H1 (cell line): Measurements from ENCODE around the gene HTR2A. TPM values are rescaled to one million over a fixed set of nuclear protein-coding genes. Genes with fewer than 3 reads are reported as not detected.

ENCODE experiments used
- CTCF ChIA-PET: fragments of 300-600 bp; sonication (Branson Sonifier 250); formaldehyde crosslinking; loops from one replicate; lab custom pipeline; 2021; ENCODE audit not compliant: partially characterized antibody; lab: Charles Lee
- POLR2A ChIA-PET: fragments of 300-600 bp; sonication (Branson Sonifier 250); formaldehyde crosslinking; loops from one replicate; lab custom pipeline; 2021; ENCODE audit warnings: inconsistent platforms; ENCODE audit not compliant: partially characterized antibody; lab: Charles Lee
- DNase-seq, 2 experiments: peaks; one replicate each; pipeline versions ENCODE4 v3.0.0 to v3.0.0-alpha.2; 2010 to 2022; ENCODE audit warnings: low spot score in 2 of 2, low read depth in 1 of 2, mixed read lengths in 1 of 2
- FAIRE-seq: peaks from 2 replicates; lab custom pipeline; 2011; peaks lifted over from hg19 to GRCh38; lab: Jason Lieb, UNC
- H2AFZ ChIP-seq: 2 replicates; pipeline ENCODE4 v1.8.1; 2012; ENCODE audit warnings: low read length, inconsistent platforms
- H2AK5ac ChIP-seq: 2 replicates; pipeline ENCODE4 v1.6.1; 2013; ENCODE audit warnings: low read depth, low read length
- H2BK120ac ChIP-seq: replicated peaks from 2 replicates; pipeline ENCODE3; 2013; ENCODE audit warnings: low read depth, low read length, inconsistent platforms
- H2BK12ac ChIP-seq: 2 replicates; pipeline ENCODE4 v1.6.1; 2013; ENCODE audit warnings: low read depth, low read length
- H2BK15ac ChIP-seq: 2 replicates; pipeline ENCODE4 v1.6.1; 2013; ENCODE audit warnings: low read length
- H2BK20ac ChIP-seq: 2 replicates; pipeline ENCODE4 v1.6.1; 2013; ENCODE audit warnings: low read length
- H2BK5ac ChIP-seq: 2 replicates; pipeline ENCODE4 v1.6.1; 2013; ENCODE audit warnings: low read depth, low read length
- H3K14ac ChIP-seq: 2 replicates; pipeline ENCODE4 v1.6.1; 2013; ENCODE audit warnings: inconsistent platforms; ENCODE audit not compliant: insufficient read length
- H3K18ac ChIP-seq: 2 replicates; pipeline ENCODE4 v1.6.1; 2013; ENCODE audit warnings: low read length; ENCODE audit errors: extremely low read depth
- H3K23ac ChIP-seq: 2 replicates; pipeline ENCODE4 v1.6.1; 2013; ENCODE audit warnings: inconsistent platforms; ENCODE audit not compliant: insufficient read length
- H3K23me2 ChIP-seq: 2 replicates; pipeline ENCODE4 v1.6.1; 2013; ENCODE audit warnings: low read depth, low read length
- H3K27ac ChIP-seq: 2 replicates; pipeline ENCODE4 v1.6.1; 2011; ENCODE audit warnings: low read depth, low read length, inconsistent platforms
- H3K27me3 ChIP-seq, 4 experiments: replicated peaks in 1 of 4; 1 replicate in 1 of 4; 2 replicates in 3 of 4; pipeline versions ENCODE4 v1.6.1 to v1.8.1; 2011 to 2013; ENCODE audit warnings: low read length in 3 of 4, mild to moderate bottlenecking in 3 of 4, inconsistent platforms in 2 of 4, mixed read lengths in 2 of 4, moderate library complexity in 1 of 4; ENCODE audit not compliant: control insufficient read depth in 3 of 4, insufficient read depth in 3 of 4; ENCODE audit errors: extremely low read depth in 1 of 4
- H3K36me3 ChIP-seq, 4 experiments: 2 replicates each; pipeline versions ENCODE4 v1.6.1 to v1.8.1; 2011 to 2013; ENCODE audit warnings: mild to moderate bottlenecking in 4 of 4, low read length in 3 of 4, moderate library complexity in 2 of 4, control low read depth in 1 of 4, inconsistent platforms in 1 of 4; ENCODE audit not compliant: insufficient read depth in 4 of 4, control insufficient read depth in 2 of 4
- H3K4ac ChIP-seq: replicated peaks from 2 replicates; pipeline ENCODE3; 2013; ENCODE audit warnings: low read length, low read depth, mixed read lengths, inconsistent platforms; ENCODE audit not compliant: insufficient read length
- H3K4me1 ChIP-seq, 4 experiments: replicated peaks in 1 of 4; 1 replicate in 1 of 4; 2 replicates in 3 of 4; pipeline versions ENCODE4 v1.6.1 to v1.8.1; 2011 to 2013; ENCODE audit warnings: low read length in 3 of 4, inconsistent platforms in 2 of 4, mixed read lengths in 1 of 4; ENCODE audit not compliant: insufficient read depth in 4 of 4, control insufficient read depth in 3 of 4
- H3K4me2 ChIP-seq, 2 experiments: 2 replicates each; pipeline versions ENCODE4 v1.6.1 to v1.8.1; 2011 to 2013; ENCODE audit warnings: low read depth in 2 of 2, low read length in 2 of 2, control low read depth in 1 of 2, inconsistent platforms in 1 of 2, mild to moderate bottlenecking in 1 of 2; ENCODE audit not compliant: insufficient read depth in 1 of 2
- H3K4me3 ChIP-seq, 4 experiments: fragments of 200-600, 300-600 bp in 1 of 4; sonication (generic), shearing (Covaris generic), sonication (Bioruptor Twin) in 1 of 4; 2 replicates each; pipeline versions ENCODE4 v1.5.1 to v1.8.1; 2011 to 2016; ENCODE audit warnings: low read length in 4 of 4, low read depth in 3 of 4, control low read depth in 2 of 4, inconsistent platforms in 2 of 4, mild to moderate bottlenecking in 2 of 4, mixed read lengths in 1 of 4, moderate library complexity in 1 of 4; ENCODE audit not compliant: insufficient read depth in 2 of 4; ENCODE audit errors: extremely low read depth in 1 of 4
- H3K56ac ChIP-seq: replicated peaks from 2 replicates; pipeline ENCODE3; 2013; ENCODE audit warnings: low read depth, mild to moderate bottlenecking, mixed read lengths, low read length, inconsistent platforms; ENCODE audit not compliant: insufficient read length
- H3K79me1 ChIP-seq: 2 replicates; pipeline ENCODE4 v1.6.1; 2013; ENCODE audit warnings: low read depth, low read length, control low read depth
- H3K79me2 ChIP-seq, 2 experiments: 2 replicates each; pipeline versions ENCODE4 v1.6.1 to v1.8.1; 2012 to 2013; ENCODE audit warnings: low read length in 2 of 2, mild to moderate bottlenecking in 2 of 2, inconsistent platforms in 1 of 2; ENCODE audit not compliant: insufficient read depth in 2 of 2, control insufficient read depth in 1 of 2
- H3K9ac ChIP-seq, 4 experiments: replicated peaks in 1 of 4; 1 replicate in 1 of 4; 2 replicates in 3 of 4; pipeline versions ENCODE4 v1.6.1 to v1.8.1; 2011 to 2013; ENCODE audit warnings: low read depth in 3 of 4, low read length in 3 of 4, control low read depth in 2 of 4, mild to moderate bottlenecking in 2 of 4, moderate library complexity in 2 of 4, inconsistent platforms in 1 of 4; ENCODE audit errors: extremely low read depth in 1 of 4
- H3K9me3 ChIP-seq, 2 experiments: 2 replicates each; pipeline versions ENCODE4 v1.6.1 to v1.8.1; 2012 to 2013; ENCODE audit warnings: mild to moderate bottlenecking in 2 of 2, moderate library complexity in 2 of 2, control low read depth in 1 of 2, inconsistent platforms in 1 of 2, low read depth in 1 of 2, low read length in 1 of 2, mixed read lengths in 1 of 2; ENCODE audit not compliant: insufficient read depth in 2 of 2
- H4K20me1 ChIP-seq, 2 experiments: replicated peaks in 1 of 2; 2 replicates each; pipeline versions ENCODE3 to v1.8.1; 2011 to 2013; ENCODE audit warnings: inconsistent platforms in 2 of 2, low read length in 2 of 2, mild to moderate bottlenecking in 1 of 2; ENCODE audit not compliant: insufficient read depth in 2 of 2, control insufficient read depth in 1 of 2
- H4K5ac ChIP-seq: 2 replicates; pipeline ENCODE4 v1.6.1; 2013; ENCODE audit warnings: low read length, low read depth, mixed read lengths, inconsistent platforms; ENCODE audit not compliant: insufficient read length
- H4K8ac ChIP-seq: 2 replicates; pipeline ENCODE4 v1.8.0; 2013; ENCODE audit warnings: mild to moderate bottlenecking, moderate library complexity, low read length, inconsistent platforms; ENCODE audit not compliant: insufficient read depth; ENCODE audit errors: extremely low read depth
- H4K91ac ChIP-seq: replicated peaks from 2 replicates; pipeline ENCODE3; 2013; ENCODE audit warnings: low read length, mixed read lengths, inconsistent platforms; ENCODE audit not compliant: insufficient read length
- EZH2 ChIP-seq: fragments of 200-600 bp; sonication (generic); IDR thresholded peaks from 2 replicates; pipeline ENCODE4 v1.7.1; 2012; ENCODE audit warnings: low read depth, mild to moderate bottlenecking, moderate library complexity, low read length, inconsistent platforms; ENCODE audit not compliant: severe bottlenecking
- POLR2A ChIP-seq, 2 experiments: IDR thresholded peaks; 1 replicate in 1 of 2; 2 replicates in 1 of 2; pipeline ENCODE4 v1.6.1; 2011; ENCODE audit warnings: low read depth in 2 of 2, low read length in 2 of 2, mild to moderate bottlenecking in 2 of 2; ENCODE audit errors: control extremely low read depth in 1 of 2
- POLR2AphosphoS5 ChIP-seq: IDR thresholded peaks from 2 replicates; pipeline ENCODE4 v1.6.1; 2011; ENCODE audit warnings: low read depth, low read length
- POU5F1 ChIP-seq: IDR thresholded peaks from 2 replicates; pipeline ENCODE4 v1.6.1; 2011; ENCODE audit warnings: low read depth, mild to moderate bottlenecking, low read length, moderate library complexity
- RFX5 ChIP-seq: IDR thresholded peaks from 2 replicates; pipeline ENCODE4 v1.6.1; 2011; ENCODE audit warnings: low read depth, low read length, improper control_type of control experiment, borderline replicate concordance
- SAP30 ChIP-seq: fragments of 300-600 bp; sonication (generic); IDR thresholded peaks from 2 replicates; pipeline ENCODE4 v1.7.1; 2012; ENCODE audit warnings: low read length, moderate library complexity, mild to moderate bottlenecking, inconsistent platforms; ENCODE audit not compliant: insufficient read depth, insufficient replicate concordance
- TAF7 ChIP-seq: optimal IDR thresholded peaks from 2 replicates; pipeline ENCODE3; 2011; ENCODE audit warnings: low read depth, mild to moderate bottlenecking, inconsistent platforms, low read length, moderate library complexity, borderline replicate concordance
- WGBS, 2 experiments: shearing (Covaris generic) in 1 of 2; methylation state at CpG; one replicate each; pipeline versions ENCODE4 v1.1.6 to v1.1.7; 2013 to 2015; ENCODE audit warnings: low lambda C conversion rate in 2 of 2, mixed read lengths in 2 of 2, inconsistent platforms in 1 of 2, low coverage in 1 of 2, missing lambda C conversion rate in 1 of 2; ENCODE audit not compliant: insufficient replicate concordance in 2 of 2, insufficient coverage in 1 of 2, insufficient read length in 1 of 2; ENCODE audit errors: extremely low coverage in 1 of 2, missing lambda C conversion rate in 1 of 2; 5-methylcytosine and 5-hydroxymethylcytosine counted together
- polyA plus RNA-seq, 7 experiments: library from polyadenylated mRNA; depleted of rRNA in 3 of 7; stranded (reverse) in 5 of 7; unstranded in 2 of 7; fragments of >200 nt in 5 of 7; fragments of 200-250 nt in 2 of 7; gene quantifications; 1 replicate in 5 of 7; 2 replicates in 1 of 7; 4 replicates in 1 of 7; pipeline versions ENCODE4 v1.2.1 to v1.2.3, GENCODE V29; 2011 to 2013; ENCODE audit warnings: missing spikeins in 2 of 7, mixed read lengths in 2 of 7
- total RNA-seq: library from RNA; stranded (reverse); fragmentation: NEBNext Ultra II Directional; extraction: Animal tissue kit (Norgen Biotek cat#: 25700); gene quantifications from 2 replicates; pipeline ENCODE4 v1.2.1, GENCODE V29; 2021

Gene HTR2A
- total and polyA plus RNA-seq, 2 of the 8 experiments (the other 6 are each of a cell fraction or from before 2014, with no cell fraction given): not detected

GRCh38 chr13:46846726-46847125 is 50.1 kb downstream of the HTR2A start:
- Histone ChIP-seq H3K23me2 (no peaks in the 10 kb centered on the region), H4K5ac (no peak overlapping the region), H3K4me2 (no peak overlapping the region), H3K4me1 (no peaks in the 10 kb centered on the region), H4K20me1 (no peaks in the 10 kb centered on the region), H3K56ac (no peak overlapping the region), H3K27ac (no peak overlapping the region), H4K91ac (no peak overlapping the region), H2BK20ac (no peak overlapping the region), H3K14ac (no peak overlapping the region), H3K79me1 (no peaks in the 10 kb centered on the region), H3K9me3 (no peaks in the 10 kb centered on the region), H3K27me3 (no peaks in the 10 kb centered on the region), H2AFZ (no peak overlapping the region), H3K4me3 (no peak overlapping the region), H2BK5ac (no peak overlapping the region), H3K9ac (no peak overlapping the region), H2BK15ac (no peak overlapping the region), H3K4ac (no peak overlapping the region), H3K79me2 (no peaks in the 10 kb centered on the region), H3K36me3 (no peaks in the 10 kb centered on the region), H2BK120ac (no peak overlapping the region), H2AK5ac (no peak overlapping the region), H3K18ac (no peak overlapping the region), H4K8ac (no peak overlapping the region), H2BK12ac (no peak overlapping the region), H3K23ac (no peak overlapping the region)
- ChIA-PET POLR2A (no interaction called here), CTCF (interaction anchor here (1.6 to 2.6 kb wide), 3 partner anchors 14 to 127 kb away, joined by 3 to 12 read pairs (median 6); no protein-coding TSS in a partner anchor)
- TF ChIP-seq POU5F1 (no peak), POLR2AphosphoS5 (no peak), SAP30 (no peak), RFX5 (no peak), EZH2 (no peak), POLR2A (IDR thresholded peaks at IDR 0.05; ENCODE audit: control extremely low read depth in 1 of 2, low read depth in 2 of 2, low read length in 2 of 2) (no peak), TAF7 (no peak)
- FAIRE-seq: no peak
- 97% methylated on average over 2 of the region's 2 CpGs; no CpG with 5 or more reads in 1 of the 2 experiments for WGBS, 2 experiments
- no peak for DNase-seq
